ENCODE measurements around the gene ASNS. TPM values are rescaled to one million over a fixed set of nuclear protein-coding genes. Genes with fewer than 3 reads are reported as not detected.

ASNS gene
- 51.5 and 69.6 TPM in 2 replicates for total RNA-seq

GRCh38 chr7:97872025-97872669, at the start of gene ASNS:
Gene ASNS, minus strand, starts transcription at chr7:97872408. Its CDS starts 3,252 bp downstream, at chr7:97869156.

Small RNA genes lying within 50 kb of the gene (small RNA-seq; reads per million reads assigned to genes)
- gene AC005326.1 (not detected), gene AC079781.2 (not detected), gene SNRPCP9 (not detected)

Other genes with a start within 250 kb of the ASNS start
- not detected in 2 replicates for gene TAC1, start 140.3 kb downstream of the ASNS start, total RNA-seq
- not detected in 2 replicates for gene OCM2, start 117.8 kb upstream of the ASNS start, total RNA-seq
- 10.5 and 11.8 TPM in 2 replicates for gene LMTK2, start 234.5 kb upstream of the ASNS start, total RNA-seq

All from articular chondrocyte of knee joint (primary cell).